ENCODE data around the gene RPL10. TPM values are rescaled to one million over a fixed set of nuclear protein-coding genes. Genes with fewer than 3 reads are reported as not detected.

The RPL10 gene
- total RNA-seq, 1 donor from 2014 or later, result 2,985 TPM

GRCh38 chrX:154362085-154362742, 36.0 kb upstream of the RPL10 start:
- no peak for DNase-seq (ENCODE audit: low spot score)

GRCh38 chrX:154363706-154364439, 34.3 kb upstream of the RPL10 start:
- DNase-seq (ENCODE audit: low spot score), result no peak

GRCh38 chrX:154365052-154365600, 33.1 kb upstream of the RPL10 start:
- no peak for DNase-seq (ENCODE audit: low spot score)

- no peak for DNase-seq (ENCODE audit: low spot score)
Measured at GRCh38 chrX:154365997-154366665, 32.0 kb upstream of the RPL10 start.

- DNase-seq (ENCODE audit: low spot score), result no peak
Measured at GRCh38 chrX:154366666-154367055, 31.5 kb upstream of the RPL10 start.

GRCh38 chrX:154367474-154368308, 30.5 kb upstream of the RPL10 start:
- no peak for DNase-seq (ENCODE audit: low spot score)

GRCh38 chrX:154368630-154369448, 29.3 kb upstream of the RPL10 start:
- peak; percentile 91 for DNase-seq (ENCODE audit: low spot score)

GRCh38 chrX:154369449-154370299, 28.5 kb upstream of the RPL10 start:
- peak; percentile 94 for DNase-seq (ENCODE audit: low spot score)

- DNase-seq (ENCODE audit: low spot score), result no peak
Measured at GRCh38 chrX:154370300-154371016, 27.7 kb upstream of the RPL10 start.

GRCh38 chrX:154371017-154371788, 27.0 kb upstream of the RPL10 start:
- peak; percentile 95 for DNase-seq (ENCODE audit: low spot score)

GRCh38 chrX:154371789-154372300, 26.3 kb upstream of the RPL10 start:
- DNase-seq (ENCODE audit: low spot score), result no peak

- peak; percentile 42 for DNase-seq (ENCODE audit: low spot score)
Measured at GRCh38 chrX:154372612-154373022, 25.6 kb upstream of the RPL10 start.

GRCh38 chrX:154373340-154374306, 24.6 kb upstream of the RPL10 start:
- peak; percentile 90 for DNase-seq (ENCODE audit: low spot score)

GRCh38 chrX:154374313-154375155, 23.6 kb upstream of the RPL10 start, which contains the start of gene FLNA:
FLNA (minus strand) TSS chrX:154374634; CDS start chrX:154371245, 3,389 bp downstream.
- peak; percentile 23 for DNase-seq (ENCODE audit: low spot score)

- no peak for DNase-seq (ENCODE audit: low spot score)
Measured at GRCh38 chrX:154375156-154375504, 23.0 kb upstream of the RPL10 start.

GRCh38 chrX:154376774-154377173, 21.4 kb upstream of the RPL10 start:
- DNase-seq (ENCODE audit: low spot score), result peak; percentile 41
